Spleen (tissue), 11 donors: ENCODE measurements around the gene SLC25A47. TPM values are rescaled to one million over a fixed set of nuclear protein-coding genes. Genes with fewer than 3 reads are reported as not detected.
"Not testable (repeated sequence)": the region's sequence is repeated elsewhere in the genome, so short reads cannot be mapped to it uniquely, and the experiment has no call there.

Experiments
- DNase-seq: peaks from one replicate; pipeline ENCODE4 v3.0.0-alpha.2; 2020
- H3K27ac ChIP-seq, 8 donors: fragments of 200-600 bp; sonication (generic) in 7 of 8; 1 replicate in 4 of 8; 2 replicates in 4 of 8; pipeline versions ENCODE4 v1.5.0 to v1.8.0; 2016 to 2021; ENCODE audit warnings: inconsistent platforms in 4 of 8, mild to moderate bottlenecking in 4 of 8, moderate library complexity in 1 of 8
- H3K27me3 ChIP-seq, 7 donors: fragments of 200-600 bp; sonication (generic) in 6 of 7; replicated peaks in 1 of 7; 1 replicate in 4 of 7; 2 replicates in 3 of 7; pipeline versions ENCODE4 v1.5.0 to v1.8.0; 2016 to 2021; ENCODE audit warnings: inconsistent platforms in 3 of 7, mild to moderate bottlenecking in 1 of 7
- H3K36me3 ChIP-seq, 6 donors: fragments of 200-600 bp; sonication (generic) in 5 of 6; 1 replicate in 4 of 6; 2 replicates in 2 of 6; pipeline versions ENCODE4 v1.5.0 to v1.8.0; 2016 to 2021; ENCODE audit warnings: inconsistent platforms in 2 of 6
- H3K4me1 ChIP-seq, 6 donors: fragments of 200-600 bp; sonication (generic) in 5 of 6; 1 replicate in 3 of 6; 2 replicates in 3 of 6; pipeline versions ENCODE4 v1.5.0 to v1.8.0; 2016 to 2021; ENCODE audit warnings: inconsistent platforms in 3 of 6
- H3K4me3 ChIP-seq, 8 donors: fragments of 200-600 bp; sonication (generic) in 7 of 8; 1 replicate in 4 of 8; 2 replicates in 4 of 8; pipeline versions ENCODE4 v1.5.0 to v1.8.0; 2016 to 2021; ENCODE audit warnings: inconsistent platforms in 4 of 8, mild to moderate bottlenecking in 4 of 8, moderate library complexity in 2 of 8
- H3K9me3 ChIP-seq, 8 donors: fragments of 200-600 bp; sonication (generic) in 7 of 8; 1 replicate in 4 of 8; 2 replicates in 4 of 8; pipeline versions ENCODE4 v1.5.0 to v1.8.0; 2016 to 2021; ENCODE audit warnings: inconsistent platforms in 4 of 8
- POLR2A ChIP-seq, 3 donors: fragments of 450-650 bp; IDR thresholded peaks; one replicate each; pipeline ENCODE4 v1.5.1; 2017; ENCODE audit warnings: antibody characterized with exemption in 3 of 3, mild to moderate bottlenecking in 1 of 3
- POLR2AphosphoS5 ChIP-seq, 3 donors: sonication (generic); formaldehyde crosslinking; IDR thresholded peaks; one replicate each; pipeline ENCODE4 v1.5.1; 2017; ENCODE audit warnings: antibody characterized with exemption in 3 of 3
- WGBS, 5 donors: extraction: QIAGEN DNeasy Blood & Tissue Kit in 3 of 5; methylation state at CpG; one replicate each; pipeline versions ENCODE4 v1.1.5 to v1.1.7; 2013 to 2018; 5-methylcytosine and 5-hydroxymethylcytosine counted together
- intact Hi-C: fragments of 100-400 bp; cut with DNase I; formaldehyde crosslinking; loops from one replicate; pipeline ENCODE4 v1.15.0; 2023; ENCODE audit warnings: low total_unique reads
- polyA plus RNA-seq, 3 donors: library from polyadenylated mRNA; stranded (reverse); fragments of 200-250 nt; gene quantifications; one replicate each; pipeline ENCODE4 v1.2.1, GENCODE V29; 2013
- total RNA-seq, 7 donors: library from RNA; depleted of rRNA in 3 of 7; stranded (reverse); fragments of >200 nt in 3 of 7; fragmentation: NEBNext Ultra II Directional in 4 of 7; extraction: Animal tissue kit (Norgen Biotek cat#: 25700) in 4 of 7; gene quantifications; one replicate each; pipeline versions ENCODE4 v1.1.0 to v1.2.1, GENCODE V29; 2016 to 2021
- TF ChIP-seq, protein P1 (sequence below), 11 experiments: fragments of 200-600 bp in 7 of 11; fragments of 450-650 bp in 4 of 11; sonication (generic) in 4 of 11; IDR thresholded peaks in 8 of 11; conservative IDR thresholded peaks in 3 of 11; 1 replicate in 7 of 11; 2 replicates in 4 of 11; pipeline versions ENCODE4 v1.4.0 to v1.8.0; 2016 to 2021; ENCODE audit warnings: antibody characterized with exemption in 11 of 11, inconsistent platforms in 4 of 11, mild to moderate bottlenecking in 1 of 11
- donor health status: healthy with polysubstance abuse.
- donor health status: DM: no; HTN: no; CAD: no; lungs with moderate emphysema.
- donor health status: DM: no; HTN: no; CAD: no.
- donor health status: Bipolar disorder and iron deficiency.
- donor health status: healthy.
- donor health status: DM: no; HTN: no; CAD: no.
- donor health status: DM: yes; HTN: yes; CAD: no.

The SLC25A47 gene
- total and polyA plus RNA-seq, 10 donors = 0.03 to 0.11 TPM; not detected in 8

DNA sequence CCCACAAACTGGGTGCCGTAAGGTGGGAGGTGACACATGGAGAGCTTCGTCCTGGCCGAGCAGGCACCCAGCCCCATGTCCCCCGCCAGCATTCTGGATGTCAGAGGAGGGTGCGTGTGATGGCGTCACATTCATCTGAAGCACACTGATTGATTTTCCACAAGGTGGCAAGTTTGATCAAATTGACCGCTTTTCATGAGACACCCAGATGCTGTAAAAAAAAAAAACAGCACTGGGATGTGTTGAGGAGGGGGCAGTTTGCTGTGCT lies 41.1 kb upstream of the SLC25A47 start:
- H3K4me3 ChIP-seq = no peak overlapping the region
- WGBS, 5 donors = 93 to 99% (median 95%) methylated on average over 7 of the region's 7 CpGs
- no peak for DNase-seq
- intact Hi-C loops = loop anchor here (10.0 kb wide), 1 partner anchor 93 kb away; the partner anchor contains the start of gene WDR25
- H3K27ac ChIP-seq = no peak overlapping the region
- H3K9me3 ChIP-seq = no peaks in the 10 kb centered on the region
- TF ChIP-seq, protein P1, sequence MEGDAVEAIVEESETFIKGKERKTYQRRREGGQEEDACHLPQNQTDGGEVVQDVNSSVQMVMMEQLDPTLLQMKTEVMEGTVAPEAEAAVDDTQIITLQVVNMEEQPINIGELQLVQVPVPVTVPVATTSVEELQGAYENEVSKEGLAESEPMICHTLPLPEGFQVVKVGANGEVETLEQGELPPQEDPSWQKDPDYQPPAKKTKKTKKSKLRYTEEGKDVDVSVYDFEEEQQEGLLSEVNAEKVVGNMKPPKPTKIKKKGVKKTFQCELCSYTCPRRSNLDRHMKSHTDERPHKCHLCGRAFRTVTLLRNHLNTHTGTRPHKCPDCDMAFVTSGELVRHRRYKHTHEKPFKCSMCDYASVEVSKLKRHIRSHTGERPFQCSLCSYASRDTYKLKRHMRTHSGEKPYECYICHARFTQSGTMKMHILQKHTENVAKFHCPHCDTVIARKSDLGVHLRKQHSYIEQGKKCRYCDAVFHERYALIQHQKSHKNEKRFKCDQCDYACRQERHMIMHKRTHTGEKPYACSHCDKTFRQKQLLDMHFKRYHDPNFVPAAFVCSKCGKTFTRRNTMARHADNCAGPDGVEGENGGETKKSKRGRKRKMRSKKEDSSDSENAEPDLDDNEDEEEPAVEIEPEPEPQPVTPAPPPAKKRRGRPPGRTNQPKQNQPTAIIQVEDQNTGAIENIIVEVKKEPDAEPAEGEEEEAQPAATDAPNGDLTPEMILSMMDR (IDR thresholded peaks at IDR 0.05 in 8 of 11, conservative IDR thresholded peaks at IDR 0.05 in 3 of 11) = no peak
- peak in 2 of 3 donors; percentile 5 to 19 for TF ChIP-seq POLR2AphosphoS5 (IDR thresholded peaks at IDR 0.05)
- H3K27me3 ChIP-seq = no peaks in the 10 kb centered on the region
- peaks cover 0 to 51% (median 8%) of the 10 kb centered on the region in 6 donors for H3K36me3 ChIP-seq
- H3K4me1 ChIP-seq = peaks cover 21 to 86% (median 40%) of the 10 kb centered on the region in 6 donors

DNA sequence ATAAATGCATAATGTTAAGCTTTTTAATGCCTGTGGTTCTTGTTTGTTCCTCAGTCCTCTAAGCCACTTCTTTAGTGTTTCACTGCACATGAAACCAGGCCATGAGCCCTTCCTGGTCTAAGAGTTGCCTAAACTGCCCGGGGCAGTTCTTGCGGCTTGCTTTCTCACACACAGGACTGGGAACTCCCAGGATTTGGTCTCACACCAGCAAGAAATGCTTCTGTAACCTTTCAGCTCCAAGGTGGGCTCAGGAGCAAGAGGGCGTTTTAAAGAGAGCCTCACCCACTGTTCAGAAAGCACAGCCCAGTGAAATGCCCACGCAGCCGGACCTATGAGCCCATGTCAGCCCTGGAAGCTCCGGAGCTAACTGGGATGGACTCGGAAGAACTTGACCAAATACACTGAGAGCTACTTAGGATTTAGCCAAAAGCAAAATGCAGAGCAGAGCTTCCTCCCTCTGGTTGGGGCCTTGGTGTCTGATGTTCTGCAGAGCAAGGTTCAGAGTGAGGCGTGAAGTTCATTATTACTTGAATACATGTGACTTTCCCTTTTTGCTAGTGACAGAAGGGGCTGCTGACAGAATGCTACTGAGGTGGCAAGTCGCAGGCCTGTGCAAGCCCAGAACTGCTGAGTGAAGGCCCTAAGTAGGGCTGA lies 40.2 kb upstream of the SLC25A47 start:
- TF ChIP-seq POLR2AphosphoS5 (IDR thresholded peaks at IDR 0.05) (no peak), POLR2A (IDR thresholded peaks at IDR 0.05) (no peak)
- TF ChIP-seq, protein P1 (IDR thresholded peaks at IDR 0.05 in 8 of 11, conservative IDR thresholded peaks at IDR 0.05 in 3 of 11) = no peak
- Histone ChIP-seq H3K36me3 (peaks cover 0 to 42% (median under 1%) of the 10 kb centered on the region in 6 donors), H3K4me3 (no peak overlapping the region), H3K4me1 (peaks cover 21 to 77% (median 39%) of the 10 kb centered on the region in 6 donors), H3K27me3 (no peaks in the 10 kb centered on the region), H3K9me3 (no peaks in the 10 kb centered on the region), H3K27ac (no peak overlapping the region)
- intact Hi-C loops = loop anchor here (10.0 kb wide), 1 partner anchor 92 kb away; the partner anchor contains the start of gene WDR25
- 84 to 95% (median 92%) methylated on average over 6 to 9 of the region's 9 CpGs for WGBS, 5 donors
- no peak for DNase-seq

DNA sequence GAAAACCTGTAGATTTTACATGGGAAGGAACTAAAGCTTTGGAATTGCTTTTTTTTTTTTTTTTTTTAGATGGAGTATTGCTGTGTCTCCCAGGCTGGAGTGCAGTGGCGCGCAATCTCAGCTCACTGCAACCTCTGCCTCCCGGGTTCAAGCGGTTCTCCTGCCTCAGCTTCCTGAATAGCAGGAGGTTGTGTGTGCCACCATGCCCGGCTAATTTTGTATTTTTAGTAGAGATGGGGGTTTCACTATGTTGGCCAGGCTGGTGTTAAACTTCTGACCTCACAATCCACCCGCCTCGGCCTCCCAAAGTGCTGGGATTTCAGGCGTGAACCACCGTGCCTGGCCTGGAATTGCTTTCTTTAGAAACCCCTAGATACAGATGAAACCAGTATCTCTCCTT lies 39.7 kb upstream of the SLC25A47 start:
- not testable (repeated sequence) for H3K4me3 ChIP-seq, DNase-seq, H3K27me3 ChIP-seq, H3K27ac ChIP-seq, H3K9me3 ChIP-seq
- 89 to 94% (median 91%) methylated on average over 9 of the region's 9 CpGs for WGBS, 5 donors
- Histone ChIP-seq H3K36me3 (peaks cover 0 to 40% (median 0%) of the 10 kb centered on the region in 6 donors), H3K4me1 (peaks cover 17 to 71% (median 34%) of the 10 kb centered on the region in 6 donors)
- intact Hi-C loops = loop anchor here (10.0 kb wide), 1 partner anchor 91 kb away; the partner anchor contains the start of gene WDR25

DNA sequence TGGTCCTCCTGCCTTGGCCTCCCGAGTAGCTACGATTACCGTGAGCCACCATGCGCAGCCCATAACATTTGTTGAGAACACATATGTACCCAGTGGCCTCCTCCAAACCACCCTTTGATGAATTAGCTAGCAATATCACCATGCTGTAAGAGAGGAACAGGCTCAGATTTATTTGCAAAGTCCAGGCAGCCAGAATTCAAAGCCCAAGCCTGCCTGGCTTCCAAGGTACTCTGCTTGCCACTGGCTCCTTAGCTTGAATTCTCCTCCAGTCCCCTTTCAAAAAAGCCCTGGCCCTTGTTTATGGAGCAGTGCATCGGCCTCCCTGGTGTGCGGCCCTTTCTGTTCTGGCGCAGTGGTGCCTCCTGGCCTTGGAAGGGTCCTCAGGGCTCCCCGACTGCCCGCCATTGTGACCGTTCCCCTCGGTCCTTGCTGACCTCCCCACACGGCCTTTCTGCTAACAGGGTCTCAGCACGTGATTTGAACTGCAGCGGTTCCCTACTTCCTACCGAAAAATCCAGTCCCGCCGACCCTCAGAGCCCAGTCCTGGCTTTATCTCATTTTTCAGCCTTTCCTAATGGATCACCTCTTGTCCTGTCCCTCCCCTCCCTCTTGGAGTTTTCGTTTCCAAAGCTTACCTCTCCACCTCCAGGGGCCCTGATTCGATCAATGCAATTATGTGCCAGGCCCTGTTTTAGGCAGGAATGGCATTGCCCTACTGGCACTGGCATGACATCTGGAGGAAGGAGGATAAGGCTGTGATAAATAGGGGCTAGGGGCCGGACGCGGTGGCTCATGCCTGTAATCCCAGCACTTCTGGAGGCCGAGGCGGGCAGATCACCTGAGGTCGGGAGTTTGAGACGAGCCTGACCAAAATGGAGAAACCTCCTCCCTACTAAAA lies 38.9 kb upstream of the SLC25A47 start:
- intact Hi-C loops = loop anchor here (10.0 kb wide), 1 partner anchor 91 kb away; the partner anchor contains the start of gene WDR25
- Histone ChIP-seq H3K9me3 (no peaks in the 10 kb centered on the region), H3K27me3 (no peaks in the 10 kb centered on the region), H3K27ac (peak overlapping the region in 5 of 8 donors; percentile 91 to 97 (median 94)), H3K4me1 (peaks cover 9 to 67% (median 26%) of the 10 kb centered on the region in 6 donors), H3K36me3 (peaks cover 0 to 37% (median 0%) of the 10 kb centered on the region in 6 donors), H3K4me3 (peak overlapping the region in 6 of 8 donors; percentile 66 to 91 (median 76))
- TF ChIP-seq, protein P1 (IDR thresholded peaks at IDR 0.05 in 8 of 11, conservative IDR thresholded peaks at IDR 0.05 in 3 of 11) = no peak
- TF ChIP-seq POLR2AphosphoS5 (IDR thresholded peaks at IDR 0.05) = peak in 2 of 3 donors; percentile 24 to 46
- DNase-seq = no peak
- WGBS, 5 donors = 67 to 76% (median 70%) methylated on average over 26 of the region's 26 CpGs
